HG03095 (cell line): ENCODE results near the gene CFAP70.

Experiments
- ATAC-seq: cut with Tn5 transposase; IDR thresholded peaks from one replicate; pipeline ENCODE4 v1.9.1; 2021; ENCODE audit warnings: moderate library complexity; ENCODE audit not compliant: unreplicated experiment

CFAP70 gene

DNA sequence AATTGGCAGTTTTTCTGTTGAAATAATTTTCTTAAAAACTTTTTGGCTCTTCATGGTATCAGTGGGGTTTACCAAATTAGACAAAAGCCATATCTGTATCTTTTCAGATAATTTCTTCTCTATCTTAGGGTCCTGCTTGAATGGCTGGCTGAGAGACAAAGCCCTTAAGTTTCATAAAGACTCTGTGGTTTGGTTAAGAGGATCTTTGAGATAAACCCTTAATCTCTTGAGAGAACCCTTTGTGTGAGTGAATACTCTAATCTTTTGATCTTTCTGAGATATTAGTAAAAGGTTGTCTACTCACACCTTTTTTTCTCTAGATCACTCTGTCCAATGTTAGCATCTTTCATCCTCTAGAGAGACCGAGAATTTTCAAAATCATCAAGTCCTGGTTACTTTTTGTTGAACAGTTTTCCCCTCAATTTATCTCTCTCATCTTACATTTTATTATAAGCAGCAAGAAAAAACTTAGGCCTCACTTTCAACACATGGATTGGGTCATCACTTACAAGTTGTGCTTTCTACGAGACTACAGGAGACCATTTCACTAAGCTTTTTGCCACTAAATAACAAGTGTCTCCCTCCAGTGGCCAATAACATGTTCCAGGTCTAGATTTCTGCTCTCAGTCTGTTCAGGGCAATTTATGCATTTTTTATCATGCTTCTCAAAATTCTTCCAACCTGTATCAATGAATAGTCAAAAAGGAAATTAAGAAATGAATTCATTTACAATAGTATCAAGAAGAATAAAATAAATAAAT, 140.1 kb downstream of the CFAP70 start:
- ATAC-seq = no peak

DNA sequence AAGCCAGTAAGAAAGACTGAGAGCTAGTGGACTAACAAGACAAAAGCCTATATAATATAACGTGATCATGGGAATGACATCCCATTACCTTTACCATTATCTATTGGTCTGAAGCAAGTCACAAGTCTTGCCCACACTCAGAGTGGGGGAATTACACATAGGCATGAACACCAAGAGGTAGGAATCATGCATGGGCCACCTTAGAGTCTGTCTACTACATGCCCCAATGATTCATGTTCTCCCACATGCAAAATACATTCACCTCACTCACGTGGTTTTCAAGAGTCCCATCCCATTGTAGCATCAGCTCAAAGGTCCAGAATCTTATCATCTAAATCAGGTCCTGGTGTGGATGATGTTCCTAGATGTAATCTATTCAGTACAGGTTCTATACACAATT, 141.0 kb downstream of the CFAP70 start:
- no peak for ATAC-seq

DNA sequence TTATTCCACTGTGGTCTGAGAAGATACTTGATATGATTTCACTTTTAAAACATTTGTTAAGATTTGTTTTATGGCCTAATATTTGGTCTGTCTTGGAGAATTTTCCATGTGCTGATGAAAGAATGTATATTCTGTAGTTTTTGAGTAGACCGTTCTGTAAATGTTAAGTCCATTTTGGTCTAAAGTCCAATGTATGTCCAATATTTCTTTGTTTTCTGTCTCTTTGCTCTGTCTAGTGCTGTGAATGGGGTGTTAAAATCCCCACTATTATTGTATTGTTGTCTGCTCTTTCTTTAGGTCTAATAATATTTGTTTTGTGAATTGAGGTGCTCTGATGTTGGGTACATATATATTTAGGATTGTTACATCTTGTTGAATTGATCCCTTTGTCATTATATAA, 142.9 kb downstream of the CFAP70 start:
- ATAC-seq = no peak

DNA sequence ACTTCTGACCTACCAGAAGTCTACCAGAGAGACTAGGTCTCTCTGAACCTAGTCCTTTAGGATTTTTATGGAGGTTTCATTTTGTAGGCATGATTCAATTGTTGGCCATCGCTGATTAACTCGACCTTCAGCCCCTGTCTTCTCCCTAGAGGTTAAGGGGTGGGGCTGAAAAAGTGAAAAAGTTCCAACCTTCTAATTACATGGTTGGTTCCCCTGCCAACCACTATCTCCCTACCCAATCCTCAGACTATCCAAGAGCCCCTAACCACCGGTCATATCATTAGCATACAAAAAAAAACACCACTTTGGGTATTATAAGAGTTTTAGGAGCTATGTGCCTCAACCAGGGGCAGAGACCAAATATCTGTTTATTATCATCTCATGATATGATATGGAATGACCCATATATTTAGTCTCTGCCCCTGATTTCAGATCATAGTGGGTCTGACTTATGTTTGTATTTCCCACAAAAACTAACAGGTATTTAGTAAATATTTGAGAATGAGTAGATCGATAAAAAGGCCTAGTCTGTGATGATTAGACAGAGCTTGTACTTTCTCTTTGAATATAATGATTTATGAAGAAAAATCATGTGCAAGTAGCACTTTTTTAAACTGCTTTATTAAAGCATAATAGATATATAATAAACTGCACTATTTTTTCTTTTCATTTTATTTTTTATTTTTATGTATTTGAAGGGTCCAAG, 147.4 kb downstream of the CFAP70 start:
- ATAC-seq = no peak

DNA sequence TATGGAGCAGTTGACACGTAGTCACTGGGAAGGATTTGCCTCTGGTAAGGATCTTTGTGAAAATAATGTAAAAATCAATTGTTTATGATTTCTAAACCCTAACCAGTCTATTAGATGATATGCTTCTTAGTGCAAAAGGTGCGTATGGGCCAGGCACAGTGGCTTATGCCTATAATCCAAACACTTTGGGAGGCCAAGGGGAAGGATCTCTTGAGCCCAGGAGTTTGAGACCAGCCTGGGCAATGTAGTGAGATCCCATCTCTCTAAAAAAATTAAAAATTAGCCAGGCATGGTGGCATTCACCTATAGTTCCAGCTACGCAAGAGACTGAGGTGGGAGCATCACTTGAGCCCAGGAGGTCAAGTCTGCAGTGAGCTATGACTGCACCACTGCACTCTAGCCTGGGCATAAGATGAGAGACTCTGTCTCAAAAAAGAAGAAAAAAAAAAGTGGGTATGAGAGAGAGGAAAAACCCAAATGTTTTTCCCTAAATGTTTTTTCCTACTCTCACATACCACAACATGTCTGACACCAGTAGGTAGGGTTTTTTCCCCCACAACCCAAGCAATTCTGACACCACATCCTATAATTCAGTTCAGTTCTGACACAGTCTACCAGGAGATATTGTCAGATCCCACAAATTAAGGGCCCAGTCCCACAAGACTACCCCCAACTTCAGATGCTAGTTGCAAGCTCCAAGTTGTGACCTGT, 148.1 kb downstream of the CFAP70 start:
- no peak for ATAC-seq

DNA sequence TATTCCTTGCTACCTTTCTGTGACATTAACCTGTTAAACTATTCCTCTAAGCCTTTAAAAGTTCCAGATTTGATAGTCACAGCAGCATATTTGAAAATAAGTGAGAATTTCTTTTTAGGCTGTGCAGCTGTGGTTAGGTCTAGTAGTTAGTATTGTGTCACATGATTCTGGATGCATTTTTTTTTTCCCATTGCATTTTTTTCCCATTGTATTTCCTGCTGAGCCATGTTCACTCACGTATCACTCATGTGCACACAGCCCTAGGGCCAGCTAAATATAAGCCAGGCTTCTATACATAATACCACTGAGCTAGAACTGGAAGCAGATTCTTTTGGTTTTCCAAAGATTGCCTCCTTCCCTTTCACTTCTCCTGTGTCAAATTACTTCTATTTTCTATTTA, 149.0 kb downstream of the CFAP70 start:
- ATAC-seq = no peak

DNA sequence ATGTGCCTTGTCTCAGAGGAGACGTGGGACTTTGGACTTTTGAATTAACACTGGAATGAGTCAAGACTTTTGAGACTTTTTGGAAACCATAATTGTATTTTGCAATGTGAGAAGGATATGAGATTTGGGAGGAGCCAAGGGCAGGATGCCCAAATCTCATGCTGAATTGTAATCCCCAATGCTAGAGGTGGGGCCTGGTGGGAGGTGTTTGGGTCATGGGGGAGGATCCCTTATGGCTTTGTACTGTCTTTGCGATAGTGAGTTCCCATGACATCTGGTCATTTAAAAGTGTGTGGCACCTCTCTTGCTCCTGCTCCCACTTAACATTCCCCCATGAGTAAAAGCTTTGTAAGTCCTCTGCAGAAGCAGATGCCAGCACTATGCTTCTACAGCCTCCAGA, 150.8 kb downstream of the CFAP70 start:
- ATAC-seq = no peak

DNA sequence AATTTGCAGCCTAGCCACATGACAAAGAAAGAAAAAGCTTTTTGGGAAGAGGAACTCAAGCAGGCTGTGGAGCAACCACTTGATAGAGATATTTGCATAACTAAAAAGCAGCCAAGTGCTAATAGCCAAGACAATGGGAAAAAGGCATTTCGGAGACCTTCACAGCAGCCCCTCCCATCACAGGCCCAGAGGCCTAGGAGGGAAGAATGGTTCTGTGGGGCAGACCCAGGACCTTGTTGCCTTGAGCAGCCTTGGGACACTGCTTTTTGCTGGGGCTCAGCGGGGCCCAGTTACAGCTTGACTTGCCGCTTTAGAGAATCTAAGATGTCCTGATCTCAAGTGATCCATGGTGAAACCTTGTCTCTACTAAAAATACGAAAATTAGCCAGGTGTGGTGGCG, 152.3 kb downstream of the CFAP70 start:
- ATAC-seq = no peak

DNA sequence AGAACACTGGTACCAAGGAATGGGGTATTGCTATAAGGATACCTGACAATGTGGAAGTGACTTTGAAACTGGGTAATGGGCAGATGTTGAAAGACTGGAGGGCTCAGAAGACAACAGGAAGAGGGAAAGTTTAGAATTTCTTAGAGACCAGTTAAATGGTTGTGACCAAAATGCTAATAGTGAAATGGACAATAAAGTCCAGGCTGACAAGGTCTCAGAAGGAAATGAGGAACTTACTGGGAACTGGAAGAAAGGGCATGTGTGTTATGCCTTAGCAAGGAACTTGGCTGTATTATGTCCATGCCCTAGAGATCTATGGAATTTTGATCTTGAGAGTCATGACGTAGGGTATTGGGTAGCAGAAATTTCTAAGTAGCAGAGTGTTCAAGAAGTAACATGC, 152.8 kb downstream of the CFAP70 start:
- no peak for ATAC-seq

DNA sequence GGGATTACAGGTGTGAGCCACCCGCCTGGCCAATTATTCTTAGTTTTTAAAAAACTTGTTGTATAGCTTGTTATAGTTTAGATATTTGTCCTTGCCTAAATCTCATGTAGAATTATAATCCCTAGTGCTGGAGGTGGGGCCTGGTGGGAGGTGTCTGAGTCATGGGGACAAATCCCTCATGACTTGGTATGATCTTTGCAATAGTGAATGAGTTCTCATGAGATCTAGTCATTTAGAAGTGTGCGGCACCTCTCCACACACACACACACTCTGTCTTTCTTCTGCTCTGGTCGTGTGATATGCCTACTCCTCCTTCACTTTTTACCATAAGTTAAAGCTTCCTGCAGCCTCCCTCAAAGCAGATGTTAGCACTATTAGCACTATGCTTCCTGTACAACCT, 153.6 kb downstream of the CFAP70 start:
- ATAC-seq = no peak
